ENCODE measurements around the gene LRP2.

DNA sequence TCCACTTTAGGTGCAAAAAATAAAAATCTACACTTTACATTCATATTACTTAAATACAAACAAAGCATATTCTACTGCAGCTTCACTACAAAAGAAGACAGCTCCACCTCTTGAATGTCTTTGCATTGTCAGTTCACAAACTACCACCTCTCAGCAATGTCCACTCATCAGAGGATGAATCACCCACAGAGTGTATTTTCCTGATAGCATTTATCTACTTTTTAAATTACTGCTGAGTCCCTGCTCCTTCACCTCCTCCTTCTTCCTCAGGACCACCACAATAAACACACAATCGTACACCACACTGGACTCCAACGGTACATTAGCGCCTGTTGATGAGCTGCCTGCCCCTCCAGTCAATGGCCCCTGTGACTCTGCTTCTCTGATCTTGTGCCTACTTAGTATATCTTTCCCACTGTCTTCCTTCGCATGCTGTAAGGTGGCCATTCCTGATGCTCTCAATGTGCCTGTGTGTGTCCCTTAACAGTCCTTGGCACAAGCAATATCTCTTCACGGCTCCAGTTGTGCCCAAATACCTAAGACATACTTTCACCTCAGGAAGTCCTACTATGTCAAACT is 172.0 kb downstream of the LRP2 start:
- TF ChIP-seq, protein P1, sequence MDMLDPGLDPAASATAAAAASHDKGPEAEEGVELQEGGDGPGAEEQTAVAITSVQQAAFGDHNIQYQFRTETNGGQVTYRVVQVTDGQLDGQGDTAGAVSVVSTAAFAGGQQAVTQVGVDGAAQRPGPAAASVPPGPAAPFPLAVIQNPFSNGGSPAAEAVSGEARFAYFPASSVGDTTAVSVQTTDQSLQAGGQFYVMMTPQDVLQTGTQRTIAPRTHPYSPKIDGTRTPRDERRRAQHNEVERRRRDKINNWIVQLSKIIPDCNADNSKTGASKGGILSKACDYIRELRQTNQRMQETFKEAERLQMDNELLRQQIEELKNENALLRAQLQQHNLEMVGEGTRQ (IDR thresholded peaks at IDR 0.05; ENCODE audit: low read length) = no peak
- TF ChIP-seq, protein P2, sequence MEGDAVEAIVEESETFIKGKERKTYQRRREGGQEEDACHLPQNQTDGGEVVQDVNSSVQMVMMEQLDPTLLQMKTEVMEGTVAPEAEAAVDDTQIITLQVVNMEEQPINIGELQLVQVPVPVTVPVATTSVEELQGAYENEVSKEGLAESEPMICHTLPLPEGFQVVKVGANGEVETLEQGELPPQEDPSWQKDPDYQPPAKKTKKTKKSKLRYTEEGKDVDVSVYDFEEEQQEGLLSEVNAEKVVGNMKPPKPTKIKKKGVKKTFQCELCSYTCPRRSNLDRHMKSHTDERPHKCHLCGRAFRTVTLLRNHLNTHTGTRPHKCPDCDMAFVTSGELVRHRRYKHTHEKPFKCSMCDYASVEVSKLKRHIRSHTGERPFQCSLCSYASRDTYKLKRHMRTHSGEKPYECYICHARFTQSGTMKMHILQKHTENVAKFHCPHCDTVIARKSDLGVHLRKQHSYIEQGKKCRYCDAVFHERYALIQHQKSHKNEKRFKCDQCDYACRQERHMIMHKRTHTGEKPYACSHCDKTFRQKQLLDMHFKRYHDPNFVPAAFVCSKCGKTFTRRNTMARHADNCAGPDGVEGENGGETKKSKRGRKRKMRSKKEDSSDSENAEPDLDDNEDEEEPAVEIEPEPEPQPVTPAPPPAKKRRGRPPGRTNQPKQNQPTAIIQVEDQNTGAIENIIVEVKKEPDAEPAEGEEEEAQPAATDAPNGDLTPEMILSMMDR (IDR thresholded peaks at IDR 0.05; ENCODE audit: control extremely low read depth in 1 of 3, insufficient read depth in 1 of 3, low read depth in 1 of 3, low read length in 3 of 3) = no peak
- no peak for TF ChIP-seq EP300 (IDR thresholded peaks at IDR 0.05; ENCODE audit: borderline replicate concordance in 1 of 2, low read depth in 2 of 2, low read length in 2 of 2)

Measured in H1 (cell line).